Neuron (in vitro differentiated cells): Measurements from ENCODE around the gene COL25A1.

Experiments used
- H2AFZ ChIP-seq: one replicate; pipeline ENCODE4 v1.6.1; 2013; ENCODE audit warnings: low read depth, mild to moderate bottlenecking, inconsistent platforms, low read length, moderate library complexity
- H3K27me3 ChIP-seq: one replicate; pipeline ENCODE4 v1.6.1; 2013; ENCODE audit warnings: low read length; ENCODE audit not compliant: insufficient read depth
- H3K36me3 ChIP-seq: one replicate; pipeline ENCODE4 v1.6.1; 2013; ENCODE audit warnings: low read length; ENCODE audit not compliant: insufficient read depth
- H3K4me1 ChIP-seq: one replicate; pipeline ENCODE4 v1.6.1; 2013; ENCODE audit warnings: low read length; ENCODE audit not compliant: insufficient read depth
- H3K4me3 ChIP-seq: 2 replicates; pipeline ENCODE4 v1.5.1; 2013; ENCODE audit warnings: mild to moderate bottlenecking, low read length, moderate library complexity
- H3K9me3 ChIP-seq: one replicate; pipeline ENCODE4 v1.6.1; 2013; ENCODE audit warnings: low read length

COL25A1 gene

DNA sequence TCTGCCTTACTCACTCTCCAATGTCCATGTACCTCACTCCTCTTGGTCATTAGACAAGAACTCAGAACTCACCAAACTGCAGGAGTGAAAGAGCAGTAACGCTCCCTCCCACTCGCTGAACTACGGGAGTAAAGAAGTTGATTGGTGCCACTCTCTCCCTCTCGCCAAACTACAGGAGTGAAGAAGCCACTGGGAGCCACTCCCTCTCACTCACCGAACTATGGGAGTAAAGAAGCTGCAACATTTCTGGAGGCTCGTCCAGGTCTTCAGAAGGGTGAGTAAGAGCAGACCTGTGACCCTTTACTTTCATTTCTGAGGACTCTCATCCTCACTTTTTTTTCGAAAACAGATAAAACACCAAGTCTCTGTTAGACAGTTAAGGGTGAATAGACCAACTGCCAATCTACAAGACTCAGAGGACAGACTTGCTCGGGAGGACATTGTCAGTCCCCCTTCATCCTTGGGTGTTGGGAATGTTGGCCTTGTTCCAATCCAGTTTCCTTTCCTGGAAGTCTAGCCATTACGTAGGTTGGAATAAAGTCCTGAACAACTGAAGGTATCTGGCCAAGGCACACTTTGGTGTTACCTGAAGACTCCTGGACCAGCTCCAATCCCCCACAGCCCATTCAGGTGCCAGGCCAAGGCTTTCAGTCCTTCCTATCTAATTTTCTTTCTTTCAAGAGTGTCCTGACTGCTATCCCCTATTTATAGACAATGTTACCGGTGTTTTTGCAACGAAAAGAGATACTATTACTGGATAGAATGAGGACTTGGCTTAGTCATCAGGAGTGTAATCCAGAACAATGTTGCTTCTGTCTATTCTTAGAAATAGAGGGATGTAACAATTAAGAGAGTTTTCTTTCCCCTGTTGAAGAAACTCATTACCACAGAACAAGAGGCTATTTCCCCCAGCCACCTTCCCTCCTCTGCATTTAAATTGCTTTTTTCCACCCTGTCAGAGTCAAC lies 11.0 kb upstream of the COL25A1 start:
- H2AFZ ChIP-seq, result no peak overlapping the region

GRCh38 chr4:109303140-109303496 lies 660 bp upstream of the COL25A1 start:
- Histone ChIP-seq H3K9me3 (no peaks in the 10 kb centered on the region), H3K4me3 (peak overlapping the region; percentile 35), H3K27me3 (peaks cover 48% of the 10 kb centered on the region)

More for the DNA sequence above, 11.0 kb upstream of the COL25A1 start:
- H3K4me3 ChIP-seq, result no peak overlapping the region
- no peaks in the 10 kb centered on the region for H3K27me3 ChIP-seq
- no peaks in the 10 kb centered on the region for H3K4me1 ChIP-seq
- H3K36me3 ChIP-seq, result no peaks in the 10 kb centered on the region
- H3K9me3 ChIP-seq, result no peaks in the 10 kb centered on the region

DNA sequence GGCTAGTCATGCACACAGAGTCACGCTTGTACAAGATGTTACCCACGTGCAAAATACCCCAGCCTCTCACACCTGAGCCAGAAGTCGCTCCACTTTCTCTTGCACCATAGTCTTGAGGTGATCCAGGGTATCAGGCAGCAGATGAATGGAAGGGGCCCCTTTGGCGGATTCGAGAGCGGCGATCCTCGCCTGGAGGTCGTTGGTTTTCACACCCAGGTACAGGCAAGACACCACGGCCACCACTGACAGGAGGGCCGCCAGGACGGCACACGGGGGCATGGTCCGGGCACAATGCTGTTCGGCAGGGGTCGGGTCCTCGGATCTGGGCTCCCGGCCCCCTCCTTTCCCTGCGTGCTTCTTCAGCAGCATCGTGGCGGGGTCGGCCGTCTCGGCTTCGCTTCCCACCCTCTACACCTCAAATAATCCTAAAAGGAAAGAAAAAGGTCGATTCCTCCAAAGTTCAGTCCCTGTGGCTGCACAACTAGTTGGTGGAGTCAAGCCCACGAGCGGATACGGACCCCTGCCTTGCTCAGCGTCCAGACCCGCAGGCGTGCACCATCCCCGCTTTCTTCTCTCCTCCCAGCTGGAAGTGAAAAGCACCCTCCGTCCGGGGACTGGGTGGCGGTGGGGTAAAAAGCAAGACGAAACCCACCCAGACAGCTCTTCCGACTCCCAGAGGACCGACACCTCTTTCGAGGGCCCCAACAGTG lies 652 bp downstream of the COL25A1 start:
- peak overlapping the region; percentile 35 for H3K4me3 ChIP-seq
- no peaks in the 10 kb centered on the region for H3K9me3 ChIP-seq
- peaks cover 45% of the 10 kb centered on the region for H3K27me3 ChIP-seq
- H2AFZ ChIP-seq, result peak overlapping the region; percentile 59
- H3K4me1 ChIP-seq, result peaks cover 7% of the 10 kb centered on the region
- no peaks in the 10 kb centered on the region for H3K36me3 ChIP-seq

More at GRCh38 chr4:109303140-109303496, 660 bp upstream of the COL25A1 start:
- no peaks in the 10 kb centered on the region for H3K36me3 ChIP-seq
- H2AFZ ChIP-seq, result peak overlapping the region; percentile 59
- peaks cover 7% of the 10 kb centered on the region for H3K4me1 ChIP-seq

DNA sequence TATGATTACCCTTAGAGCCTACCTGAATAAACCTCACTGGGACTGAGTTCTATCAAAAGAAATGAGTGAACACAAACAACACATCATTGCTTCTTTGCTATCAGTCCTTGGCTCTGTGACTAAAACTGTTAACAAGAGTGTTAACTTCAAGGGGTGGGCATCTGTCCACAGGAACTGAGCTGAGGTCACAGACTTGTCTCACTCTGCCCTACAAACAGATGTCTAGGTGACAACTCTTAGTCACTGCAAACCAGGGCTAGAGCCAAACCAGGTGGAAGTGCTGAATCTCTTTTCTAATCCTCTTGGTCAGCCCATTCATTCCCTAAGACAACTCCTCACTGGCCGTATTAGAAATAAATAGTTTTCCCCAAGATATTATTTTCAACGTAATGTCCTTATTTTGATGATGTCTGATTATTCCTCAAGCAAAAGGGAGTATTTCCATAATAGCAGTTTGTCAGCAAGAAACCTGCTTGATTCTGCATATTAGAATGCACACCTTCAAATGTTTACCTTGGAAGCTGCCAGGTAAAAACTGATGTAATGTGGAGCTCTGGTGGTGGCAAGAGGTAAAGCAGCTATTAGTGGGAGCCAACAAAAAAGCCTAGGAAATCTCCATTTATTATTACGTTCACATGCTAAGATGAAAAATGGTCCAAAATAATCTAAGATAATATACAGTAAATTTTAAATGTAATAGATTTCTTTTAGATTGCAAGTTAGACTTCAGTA lies 4.0 kb downstream of the COL25A1 start:
- no peak overlapping the region for H3K4me3 ChIP-seq
- H3K36me3 ChIP-seq, result no peaks in the 10 kb centered on the region
- peaks cover 33% of the 10 kb centered on the region for H3K27me3 ChIP-seq
- H2AFZ ChIP-seq, result no peak overlapping the region
- H3K4me1 ChIP-seq, result peaks cover 7% of the 10 kb centered on the region
- H3K9me3 ChIP-seq, result no peaks in the 10 kb centered on the region

DNA sequence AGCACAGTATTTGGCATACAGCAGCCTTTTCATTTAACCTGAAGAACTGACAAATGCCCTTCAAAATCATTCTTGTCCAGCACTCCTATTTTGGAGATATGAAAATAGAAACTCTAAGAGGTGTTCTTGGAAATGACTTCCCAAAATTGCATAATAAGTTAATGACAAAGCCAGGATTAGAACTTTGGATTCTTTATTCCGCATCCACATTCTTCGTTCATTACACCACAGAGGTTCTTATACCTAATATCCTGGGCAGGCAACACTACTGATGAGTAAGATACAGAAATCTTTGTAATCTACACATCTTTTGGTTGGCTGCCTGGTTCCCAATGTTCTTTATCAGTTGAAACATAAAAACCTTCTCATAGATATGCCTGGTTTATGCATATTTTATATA lies 5.9 kb downstream of the COL25A1 start:
- Histone ChIP-seq H3K4me1 (no peaks in the 10 kb centered on the region), H3K4me3 (no peak overlapping the region), H3K9me3 (no peaks in the 10 kb centered on the region), H3K27me3 (peaks cover 15% of the 10 kb centered on the region), H2AFZ (no peak overlapping the region), H3K36me3 (no peaks in the 10 kb centered on the region)

DNA sequence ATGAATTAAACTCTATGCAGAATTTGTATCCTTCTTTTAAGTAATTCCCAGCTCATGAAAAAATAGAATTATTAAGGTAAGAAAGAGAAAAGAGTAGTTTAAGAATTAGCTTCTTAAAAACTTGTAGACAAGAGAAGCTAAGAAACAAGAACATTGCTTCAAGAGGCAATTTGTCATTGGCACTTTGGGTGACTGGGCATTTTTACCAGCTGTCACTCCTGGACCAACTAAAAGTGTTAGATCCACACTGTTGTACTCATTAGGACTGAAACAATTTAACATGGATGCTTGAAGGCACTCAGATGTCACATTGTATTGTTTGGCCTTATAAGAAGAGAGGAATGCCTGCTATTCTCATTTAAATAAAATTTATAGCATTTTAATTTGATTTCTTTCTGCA lies 7.4 kb downstream of the COL25A1 start:
- Histone ChIP-seq H3K27me3 (peaks cover 2% of the 10 kb centered on the region), H3K4me1 (no peaks in the 10 kb centered on the region), H3K9me3 (no peaks in the 10 kb centered on the region), H2AFZ (no peak overlapping the region), H3K4me3 (no peak overlapping the region), H3K36me3 (no peaks in the 10 kb centered on the region)

DNA sequence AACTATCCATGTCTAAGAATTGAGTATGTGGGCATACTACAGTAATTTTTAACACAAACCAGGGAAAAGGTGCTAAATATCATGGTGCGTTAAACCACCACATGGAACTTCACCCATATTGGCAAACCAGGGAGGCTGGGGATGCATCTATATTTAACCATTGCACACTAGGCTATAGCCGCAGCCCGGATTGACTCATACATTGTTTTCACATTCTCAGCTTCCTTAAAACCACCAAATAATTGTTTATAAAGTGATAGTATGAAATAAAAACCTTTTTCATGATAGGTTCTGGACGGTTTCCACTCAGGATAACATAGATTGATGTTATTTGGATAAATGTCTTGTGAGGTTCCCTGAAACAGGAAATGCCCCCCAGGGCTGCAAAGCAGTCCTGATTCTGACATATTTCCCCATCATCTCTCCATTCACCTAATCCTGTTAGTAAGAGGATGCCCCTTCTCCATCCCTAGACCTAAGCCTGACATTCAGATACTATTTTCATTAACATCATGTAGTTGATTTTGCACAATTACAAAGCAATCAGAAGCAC lies 7.9 kb downstream of the COL25A1 start:
- H3K4me3 ChIP-seq, result no peak overlapping the region

DNA sequence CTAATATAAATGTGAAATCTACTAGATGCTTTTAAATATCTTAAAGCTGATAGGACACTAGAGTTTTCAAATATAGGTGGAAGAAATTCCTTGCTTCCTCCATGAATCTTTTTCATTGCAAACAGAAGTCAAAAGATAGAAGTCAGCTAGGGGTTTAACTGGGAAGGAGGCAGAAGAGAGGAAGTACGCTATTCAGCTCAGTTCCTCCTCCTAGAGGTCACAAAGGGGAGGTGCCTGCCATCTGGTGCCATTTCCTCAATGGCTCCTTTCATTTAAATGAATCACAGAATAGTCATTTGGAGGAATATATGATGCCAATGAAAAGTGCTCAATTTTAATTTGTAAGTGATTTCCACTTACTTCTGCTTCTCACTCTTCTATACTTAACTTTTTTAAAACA lies 8.5 kb downstream of the COL25A1 start:
- Histone ChIP-seq H3K36me3 (no peaks in the 10 kb centered on the region), H3K9me3 (no peaks in the 10 kb centered on the region), H2AFZ (no peak overlapping the region), H3K4me3 (no peak overlapping the region), H3K4me1 (no peaks in the 10 kb centered on the region), H3K27me3 (peaks cover 4% of the 10 kb centered on the region)

More for the DNA sequence above, 7.9 kb downstream of the COL25A1 start:
- no peaks in the 10 kb centered on the region for H3K9me3 ChIP-seq
- H2AFZ ChIP-seq, result no peak overlapping the region
- H3K4me1 ChIP-seq, result no peaks in the 10 kb centered on the region
- H3K36me3 ChIP-seq, result no peaks in the 10 kb centered on the region
- peaks cover 2% of the 10 kb centered on the region for H3K27me3 ChIP-seq

DNA sequence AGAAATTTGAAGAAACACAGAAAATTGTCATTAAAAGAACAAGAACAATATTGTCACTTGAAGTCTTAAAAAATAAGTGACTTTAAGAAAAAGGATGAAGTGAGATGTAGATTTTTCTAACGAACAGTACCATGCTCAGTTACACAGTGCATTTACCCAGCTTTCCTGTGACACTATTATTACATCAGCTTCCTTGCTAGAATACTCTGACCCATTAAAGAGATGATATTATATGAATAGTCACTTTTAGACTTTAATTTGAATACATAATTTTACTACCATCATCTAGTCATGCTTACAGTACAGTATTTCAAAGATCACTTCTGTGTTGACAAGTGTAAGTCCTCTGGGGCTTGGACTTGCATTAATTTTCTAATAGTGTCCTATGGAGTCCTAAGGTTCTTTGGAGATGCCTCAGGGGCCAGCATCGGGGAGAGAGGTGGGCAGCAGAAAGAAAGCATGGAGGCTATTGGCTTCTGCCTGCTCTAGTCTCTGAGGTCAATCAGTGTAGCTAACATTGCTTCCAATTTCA lies 10.7 kb downstream of the COL25A1 start:
- Histone ChIP-seq H3K27me3 (peaks cover 15% of the 10 kb centered on the region), H3K4me1 (no peaks in the 10 kb centered on the region), H2AFZ (no peak overlapping the region), H3K4me3 (no peak overlapping the region), H3K9me3 (no peaks in the 10 kb centered on the region), H3K36me3 (no peaks in the 10 kb centered on the region)

DNA sequence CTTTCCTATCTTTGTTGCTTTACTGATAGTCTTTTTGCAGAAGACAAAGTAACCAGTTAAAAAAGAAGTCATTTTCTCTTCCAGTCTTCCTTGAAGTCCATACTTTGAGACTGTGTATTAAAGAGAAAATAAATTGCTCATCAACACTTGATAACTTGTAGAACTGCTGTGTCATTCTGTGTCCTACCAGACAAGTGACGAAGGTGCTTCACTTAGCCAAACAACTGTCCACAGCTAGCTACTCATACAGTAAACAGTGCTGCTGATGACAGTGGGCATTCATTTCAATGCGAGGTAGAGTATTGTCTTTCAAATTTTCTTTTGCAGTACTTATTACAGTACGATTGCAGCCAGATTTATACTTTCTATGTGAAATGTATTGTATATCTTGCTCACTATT lies 11.5 kb downstream of the COL25A1 start:
- Histone ChIP-seq H3K36me3 (no peaks in the 10 kb centered on the region), H3K4me1 (no peaks in the 10 kb centered on the region), H3K9me3 (no peaks in the 10 kb centered on the region), H3K27me3 (peaks cover 15% of the 10 kb centered on the region), H3K4me3 (no peak overlapping the region), H2AFZ (no peak overlapping the region)

GRCh38 chr4:109278594-109279031 lies 23.8 kb downstream of the COL25A1 start:
- H3K4me3 ChIP-seq, result no peak overlapping the region
- no peaks in the 10 kb centered on the region for H3K9me3 ChIP-seq
- H3K4me1 ChIP-seq, result peaks cover 11% of the 10 kb centered on the region
- H3K36me3 ChIP-seq, result no peaks in the 10 kb centered on the region
- no peak overlapping the region for H2AFZ ChIP-seq
- H3K27me3 ChIP-seq, result peaks cover 40% of the 10 kb centered on the region

DNA sequence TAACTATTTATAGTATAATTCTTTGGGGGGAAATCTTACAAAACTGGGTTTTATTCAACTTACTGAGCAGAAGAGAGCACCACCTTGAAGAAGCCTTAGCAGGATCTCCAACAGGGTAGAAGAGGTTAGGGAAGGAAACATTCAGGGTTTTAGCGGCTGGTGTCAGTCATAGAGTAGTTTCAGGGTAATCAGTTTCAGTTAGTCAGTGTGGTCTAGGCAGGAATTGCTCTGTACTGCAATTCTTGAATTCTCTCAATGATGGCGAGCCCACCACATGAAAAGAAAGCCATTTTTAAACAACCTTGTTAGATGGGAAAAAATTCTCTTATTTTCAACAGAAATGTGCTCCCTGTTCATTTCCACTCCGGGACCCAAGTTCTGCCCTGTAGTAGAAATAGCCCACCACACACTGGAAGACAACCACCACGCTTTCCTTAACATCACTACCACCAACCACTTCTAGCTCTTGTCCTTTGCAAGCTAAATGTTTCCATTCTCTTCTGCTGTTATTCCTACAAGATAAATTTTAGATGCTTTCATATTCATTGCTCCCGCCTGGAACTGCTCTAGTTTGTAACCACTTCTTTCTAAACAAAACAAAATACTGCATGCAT lies 25.9 kb downstream of the COL25A1 start:
- Histone ChIP-seq H2AFZ (no peak overlapping the region), H3K36me3 (no peaks in the 10 kb centered on the region), H3K9me3 (no peaks in the 10 kb centered on the region), H3K4me1 (peaks cover 11% of the 10 kb centered on the region), H3K4me3 (no peak overlapping the region), H3K27me3 (peaks cover 32% of the 10 kb centered on the region)
